Colonic mucosa (tissue), 4 donors: ENCODE results near the gene BOD1L1. TPM values are rescaled to one million over a fixed set of nuclear protein-coding genes. Genes with fewer than 3 reads are reported as not detected.

Experiments used
- DNase-seq: peaks from one replicate; pipeline ENCODE4 v3.0.0-alpha.2; 2020
- H3K27ac ChIP-seq: fragments of 200-600 bp; one replicate; pipeline ENCODE4 v1.8.0; 2021
- H3K27me3 ChIP-seq: fragments of 200-600 bp; one replicate; pipeline ENCODE4 v1.8.0; 2021
- H3K36me3 ChIP-seq: fragments of 200-600 bp; one replicate; pipeline ENCODE4 v1.8.0; 2021
- H3K4me1 ChIP-seq: fragments of 200-600 bp; one replicate; pipeline ENCODE4 v1.8.0; 2021; ENCODE audit warnings: mild to moderate bottlenecking
- H3K4me3 ChIP-seq: fragments of 200-600 bp; one replicate; pipeline ENCODE4 v1.8.0; 2021
- H3K9ac ChIP-seq, 2 donors: one replicate each; pipeline ENCODE4 v1.7.0; 2013; ENCODE audit warnings: control low read depth in 2 of 2, low read depth in 2 of 2, low read length in 2 of 2
- H3K9me3 ChIP-seq: fragments of 200-600 bp; one replicate; pipeline ENCODE4 v1.8.0; 2021
- intact Hi-C: fragments of 100-400 bp; cut with DNase I; formaldehyde crosslinking; loops from one replicate; pipeline ENCODE4 v1.14.1; 2022
- total RNA-seq, 2 donors: library from RNA; stranded (reverse); fragmentation: NEBNext Ultra II Directional in 1 of 2; extraction: Animal tissue kit (Norgen Biotek cat#: 25700) in 1 of 2; gene quantifications; one replicate each; pipeline ENCODE4 v1.2.1, GENCODE V29; 2021
- TF ChIP-seq, protein P1 (sequence below): fragments of 200-600 bp; IDR thresholded peaks from one replicate; pipeline ENCODE4 v1.8.0; 2022; ENCODE audit warnings: antibody characterized with exemption, mild to moderate bottlenecking
- donor health status: healthy.
- donor health status: DM: no; HTN: no; CAD: no.
- donor health status: DM: no; HTN: no; CAD: no.

BOD1L1 gene
- total RNA-seq, 2 donors from 2014 or later: 20.7 to 24.7 TPM

DNA sequence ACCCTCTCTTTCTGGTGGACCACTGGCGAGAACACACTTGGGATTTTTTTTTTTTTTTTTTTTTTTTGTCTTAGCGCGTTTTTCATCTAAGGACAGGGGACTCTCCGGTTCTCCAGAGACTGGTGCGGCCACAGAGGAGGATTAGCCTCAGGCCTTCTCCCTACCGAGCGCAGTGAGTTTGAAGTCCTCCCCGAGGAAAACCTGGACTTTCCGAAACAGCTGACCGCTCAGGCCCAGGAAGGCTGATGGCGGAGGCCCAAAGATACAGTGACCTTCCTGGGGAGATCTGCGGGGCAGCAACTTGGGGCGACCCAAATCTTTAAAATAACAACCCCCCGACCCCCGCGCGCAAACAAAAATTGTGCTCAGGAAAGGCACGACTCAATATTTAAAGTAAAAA is 92.4 kb downstream of the BOD1L1 start:
- no peaks in the 10 kb centered on the region for H3K36me3 ChIP-seq
- no peak overlapping the region for H3K27ac ChIP-seq
- no peak overlapping the region for H3K9ac ChIP-seq
- H3K9me3 ChIP-seq: no peaks in the 10 kb centered on the region
- DNase-seq: no peak
- intact Hi-C loops: no loop called here
- no peak overlapping the region for H3K4me3 ChIP-seq
- peaks cover 70% of the 10 kb centered on the region for H3K27me3 ChIP-seq
- TF ChIP-seq, protein P1, sequence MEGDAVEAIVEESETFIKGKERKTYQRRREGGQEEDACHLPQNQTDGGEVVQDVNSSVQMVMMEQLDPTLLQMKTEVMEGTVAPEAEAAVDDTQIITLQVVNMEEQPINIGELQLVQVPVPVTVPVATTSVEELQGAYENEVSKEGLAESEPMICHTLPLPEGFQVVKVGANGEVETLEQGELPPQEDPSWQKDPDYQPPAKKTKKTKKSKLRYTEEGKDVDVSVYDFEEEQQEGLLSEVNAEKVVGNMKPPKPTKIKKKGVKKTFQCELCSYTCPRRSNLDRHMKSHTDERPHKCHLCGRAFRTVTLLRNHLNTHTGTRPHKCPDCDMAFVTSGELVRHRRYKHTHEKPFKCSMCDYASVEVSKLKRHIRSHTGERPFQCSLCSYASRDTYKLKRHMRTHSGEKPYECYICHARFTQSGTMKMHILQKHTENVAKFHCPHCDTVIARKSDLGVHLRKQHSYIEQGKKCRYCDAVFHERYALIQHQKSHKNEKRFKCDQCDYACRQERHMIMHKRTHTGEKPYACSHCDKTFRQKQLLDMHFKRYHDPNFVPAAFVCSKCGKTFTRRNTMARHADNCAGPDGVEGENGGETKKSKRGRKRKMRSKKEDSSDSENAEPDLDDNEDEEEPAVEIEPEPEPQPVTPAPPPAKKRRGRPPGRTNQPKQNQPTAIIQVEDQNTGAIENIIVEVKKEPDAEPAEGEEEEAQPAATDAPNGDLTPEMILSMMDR: no peak
- H3K4me1 ChIP-seq: no peaks in the 10 kb centered on the region

DNA sequence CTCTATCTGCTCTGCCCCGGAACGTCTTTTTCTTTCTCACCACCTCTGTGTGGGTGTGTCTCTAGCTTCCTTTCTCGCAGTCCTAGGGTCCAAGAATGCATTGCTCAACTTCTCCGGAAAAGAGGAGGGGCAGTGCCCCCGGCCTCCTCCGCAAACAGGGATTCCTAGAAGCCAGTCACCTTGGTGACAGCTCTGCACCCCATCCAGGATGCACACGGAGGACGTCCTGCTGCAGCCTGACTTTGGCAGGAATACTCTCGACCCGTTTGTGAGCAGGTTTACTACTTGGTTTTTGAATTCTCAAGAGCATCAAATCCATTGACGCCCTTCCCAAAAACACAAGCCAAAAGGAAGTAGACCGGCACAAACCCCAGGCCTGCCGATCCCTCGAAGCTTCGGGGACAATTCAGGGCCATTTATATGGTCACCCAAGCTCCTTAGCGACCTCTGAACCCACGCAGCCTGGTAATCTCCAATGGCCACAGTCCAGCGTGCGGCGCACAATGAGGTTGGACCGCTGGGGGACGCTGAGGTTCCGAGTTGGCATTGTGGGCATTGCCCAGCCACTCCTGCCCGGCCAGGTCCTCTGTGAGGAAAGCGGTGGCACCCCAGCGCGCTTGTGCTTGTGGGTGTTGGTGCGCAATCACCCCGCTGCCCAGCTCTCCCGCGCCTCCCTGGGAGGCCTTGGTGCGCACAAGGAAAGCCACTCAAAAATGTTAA is 93.0 kb downstream of the BOD1L1 start:
- no peaks in the 10 kb centered on the region for H3K9me3 ChIP-seq
- TF ChIP-seq, protein P1: no peak
- intact Hi-C loops: no loop called here
- no peaks in the 10 kb centered on the region for H3K4me1 ChIP-seq
- H3K27me3 ChIP-seq: peaks cover 67% of the 10 kb centered on the region
- no peak overlapping the region for H3K27ac ChIP-seq
- H3K36me3 ChIP-seq: no peaks in the 10 kb centered on the region
- no peak overlapping the region for H3K4me3 ChIP-seq
- no peak for DNase-seq
- H3K9ac ChIP-seq: no peak overlapping the region

DNA sequence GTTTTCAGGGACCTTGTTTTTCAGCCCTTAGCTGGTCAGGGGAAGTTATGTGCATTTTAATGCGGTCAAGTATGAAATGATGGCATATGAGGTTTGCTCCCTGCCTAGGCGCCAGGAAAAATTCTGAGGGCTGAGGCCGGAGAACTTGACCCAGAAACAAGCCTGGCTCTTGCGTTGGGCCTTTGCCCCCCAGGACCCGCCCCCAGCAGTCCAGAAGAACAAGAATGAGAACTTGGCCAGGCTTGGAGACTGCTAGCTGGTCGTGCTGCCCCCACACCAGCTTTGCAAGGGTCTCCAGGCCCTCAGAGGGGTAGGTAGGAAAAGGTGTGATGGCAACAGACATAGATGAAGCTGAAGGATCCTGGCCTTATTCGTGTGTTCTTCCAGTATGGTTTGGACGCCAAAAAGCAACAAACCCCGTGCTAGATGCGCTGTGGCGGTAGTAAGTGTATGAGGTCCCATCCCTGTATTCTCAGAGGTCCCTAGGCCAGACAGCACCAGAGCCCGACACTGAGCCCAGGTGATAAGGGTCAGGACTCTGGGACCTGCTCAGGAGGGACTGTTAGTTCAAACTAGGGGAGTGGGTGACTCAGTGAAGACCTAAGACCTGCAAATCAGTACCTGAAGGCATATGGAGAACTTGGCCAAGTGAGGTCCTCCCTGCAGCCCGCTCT is 93.7 kb downstream of the BOD1L1 start:
- DNase-seq: no peak
- Histone ChIP-seq H3K4me3 (no peak overlapping the region), H3K9me3 (no peaks in the 10 kb centered on the region), H3K4me1 (no peaks in the 10 kb centered on the region), H3K36me3 (no peaks in the 10 kb centered on the region), H3K9ac (no peak overlapping the region), H3K27me3 (peaks cover 65% of the 10 kb centered on the region), H3K27ac (no peak overlapping the region)
- intact Hi-C loops: no loop called here
- TF ChIP-seq, protein P1: no peak

DNA sequence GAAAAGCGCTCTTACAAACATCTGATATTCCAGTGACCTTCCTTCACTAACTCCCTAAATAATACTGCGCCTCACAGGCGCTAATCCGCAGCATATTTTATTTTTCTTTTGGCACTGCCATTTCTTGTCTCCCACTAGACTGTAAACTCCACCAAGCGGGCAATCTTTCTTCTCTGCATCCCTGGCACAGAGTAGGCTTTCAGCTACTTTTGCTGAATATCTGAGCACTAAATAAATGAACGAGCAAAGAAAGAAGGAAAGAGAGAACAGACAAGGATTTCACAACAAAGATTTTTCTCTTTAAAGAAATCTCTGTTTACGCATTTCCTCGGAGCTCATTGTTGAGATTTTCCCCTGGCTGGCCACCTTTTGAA is 95.9 kb downstream of the BOD1L1 start:
- Histone ChIP-seq H3K36me3 (no peaks in the 10 kb centered on the region), H3K27me3 (peaks cover 55% of the 10 kb centered on the region), H3K9ac (no peak overlapping the region), H3K4me1 (no peaks in the 10 kb centered on the region), H3K4me3 (no peak overlapping the region), H3K27ac (no peak overlapping the region), H3K9me3 (no peaks in the 10 kb centered on the region)
- no peak for DNase-seq
- intact Hi-C loops: no loop called here
- TF ChIP-seq, protein P1: no peak

DNA sequence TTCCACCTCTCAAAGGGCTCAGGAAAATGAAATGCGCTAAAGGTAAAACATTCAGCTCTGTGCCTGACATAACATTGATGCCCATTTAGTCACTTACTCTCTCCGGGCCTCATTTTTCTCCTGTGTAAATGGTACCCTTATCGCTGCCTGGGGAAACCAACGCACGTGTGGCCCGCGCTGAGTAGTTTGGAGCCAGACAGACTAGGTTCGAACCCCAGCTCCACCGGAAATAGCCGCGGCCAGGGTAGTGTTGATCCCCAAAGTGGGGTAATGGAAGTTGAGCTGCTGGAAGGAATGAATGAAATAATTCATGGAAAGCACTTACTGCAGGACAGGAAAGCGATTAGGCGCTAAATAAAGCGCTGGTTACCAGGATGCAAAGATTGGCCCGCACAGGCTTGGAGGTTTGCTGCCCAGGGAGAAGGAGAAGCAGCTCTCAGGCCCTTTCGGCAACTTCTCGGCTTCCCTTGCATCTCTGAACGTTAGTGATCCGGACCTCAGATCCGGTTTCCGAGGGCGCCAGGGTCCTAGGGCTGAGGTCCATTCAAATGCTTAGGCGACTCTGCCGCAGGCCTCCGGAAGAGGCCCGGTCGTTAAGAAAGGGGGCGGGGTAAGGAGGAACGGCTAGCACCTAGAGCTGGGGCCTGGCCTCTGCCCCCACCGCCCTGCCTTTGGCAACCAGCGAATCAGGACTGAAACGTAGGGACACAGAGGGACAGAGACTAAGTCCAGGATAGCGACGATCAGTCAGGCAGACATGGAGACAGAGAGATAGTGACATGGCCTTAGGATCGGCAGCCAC is 96.5 kb downstream of the BOD1L1 start:
- no peaks in the 10 kb centered on the region for H3K36me3 ChIP-seq
- TF ChIP-seq, protein P1: no peak
- H3K9ac ChIP-seq: no peak overlapping the region
- H3K4me1 ChIP-seq: no peaks in the 10 kb centered on the region
- no peak overlapping the region for H3K27ac ChIP-seq
- peaks cover 55% of the 10 kb centered on the region for H3K27me3 ChIP-seq
- no peak for DNase-seq
- H3K9me3 ChIP-seq: no peaks in the 10 kb centered on the region
- H3K4me3 ChIP-seq: no peak overlapping the region
- intact Hi-C loops: no loop called here
